NCI-H1694 treated with DMSO at 0.1 percent for 48 hours (cell line): ENCODE measurements around the gene SRMS.

Experiments used
- DNase-seq: peaks from one replicate; lab custom pipeline; 2025; lab: John Stamatoyannopoulos, UW

Gene SRMS

GRCh38 chr20:63538204-63539091, 9.1 kb downstream of the SRMS start:
- no peak for DNase-seq

DNA sequence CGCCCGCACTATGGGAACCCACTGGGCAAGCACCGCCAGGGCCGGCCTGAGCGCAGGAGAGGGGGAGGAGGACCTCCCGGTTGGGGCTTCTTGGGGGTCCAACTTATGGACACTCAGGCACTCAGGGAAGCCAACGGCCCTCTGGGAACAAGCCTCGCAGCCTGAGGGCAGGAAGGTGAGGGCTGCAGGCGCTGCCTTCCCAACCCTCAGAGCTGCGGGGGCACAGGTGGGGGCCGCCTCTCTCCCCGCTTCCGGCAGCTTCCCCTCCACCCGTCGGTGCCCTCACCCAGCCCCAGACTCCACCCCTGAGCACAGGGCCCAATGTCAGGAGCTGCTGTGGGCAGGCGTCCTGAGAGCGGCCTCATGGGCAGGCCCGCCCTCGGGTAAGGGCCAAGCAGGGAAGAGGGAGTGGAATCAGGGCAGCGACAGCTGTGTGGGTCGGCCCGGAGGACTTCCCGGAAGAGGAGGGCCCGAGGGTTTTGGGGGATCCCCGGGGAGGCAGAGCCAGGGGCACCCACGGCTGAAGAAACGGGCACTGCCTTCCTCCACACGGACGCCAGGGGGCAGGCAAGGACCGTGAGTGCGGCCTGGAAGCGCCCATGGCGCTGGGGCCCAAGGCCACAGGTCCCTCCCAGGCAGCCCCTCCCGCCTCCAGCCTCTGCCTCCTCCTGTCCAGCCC, 9.9 kb downstream of the SRMS start:
- peak; percentile 58 for DNase-seq

- DNase-seq: no peak
Observed at GRCh38 chr20:63536997-63537524, 10.5 kb downstream of the SRMS start, which contains the start of gene PTK6. TSS of gene PTK6 (minus strand) at chr20:63537376. CDS start at chr20:63537314, 62 bp downstream.

DNA sequence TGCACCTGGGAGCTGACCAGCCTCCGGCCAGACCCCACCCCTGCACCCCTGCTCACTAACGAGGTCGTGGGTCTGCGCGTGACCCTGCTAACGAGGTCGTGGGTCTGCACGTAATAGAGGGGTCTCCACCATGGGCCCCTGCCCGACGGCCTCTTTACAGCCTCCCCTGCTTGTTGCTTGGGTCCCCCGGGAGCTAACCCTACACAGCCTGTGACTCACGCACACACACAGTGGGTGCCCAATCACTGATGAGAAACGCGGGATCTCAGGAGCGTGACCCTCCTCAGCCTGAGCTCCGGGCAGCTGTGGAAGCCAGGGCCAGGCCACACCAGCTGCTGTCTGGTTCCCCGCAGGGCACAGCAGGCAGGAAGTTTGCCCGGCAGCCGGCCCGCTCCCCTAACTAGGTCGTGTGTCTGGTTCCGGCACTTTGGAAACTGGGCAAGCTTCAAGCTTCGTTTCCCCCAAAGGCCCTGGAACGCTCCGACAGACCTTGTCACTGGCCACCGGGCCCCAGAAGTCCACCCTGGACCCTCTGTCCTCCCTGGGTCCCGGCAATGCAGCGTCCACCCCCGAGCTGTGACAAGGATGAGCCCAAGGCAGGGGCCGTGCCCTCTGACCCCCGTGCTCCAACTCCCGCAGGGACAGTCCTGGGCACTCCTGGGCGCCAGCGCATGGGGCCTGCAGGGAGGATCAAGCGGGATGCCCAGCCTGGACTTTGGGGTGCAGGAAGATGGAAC, 11.1 kb downstream of the SRMS start:
- no peak for DNase-seq

DNA sequence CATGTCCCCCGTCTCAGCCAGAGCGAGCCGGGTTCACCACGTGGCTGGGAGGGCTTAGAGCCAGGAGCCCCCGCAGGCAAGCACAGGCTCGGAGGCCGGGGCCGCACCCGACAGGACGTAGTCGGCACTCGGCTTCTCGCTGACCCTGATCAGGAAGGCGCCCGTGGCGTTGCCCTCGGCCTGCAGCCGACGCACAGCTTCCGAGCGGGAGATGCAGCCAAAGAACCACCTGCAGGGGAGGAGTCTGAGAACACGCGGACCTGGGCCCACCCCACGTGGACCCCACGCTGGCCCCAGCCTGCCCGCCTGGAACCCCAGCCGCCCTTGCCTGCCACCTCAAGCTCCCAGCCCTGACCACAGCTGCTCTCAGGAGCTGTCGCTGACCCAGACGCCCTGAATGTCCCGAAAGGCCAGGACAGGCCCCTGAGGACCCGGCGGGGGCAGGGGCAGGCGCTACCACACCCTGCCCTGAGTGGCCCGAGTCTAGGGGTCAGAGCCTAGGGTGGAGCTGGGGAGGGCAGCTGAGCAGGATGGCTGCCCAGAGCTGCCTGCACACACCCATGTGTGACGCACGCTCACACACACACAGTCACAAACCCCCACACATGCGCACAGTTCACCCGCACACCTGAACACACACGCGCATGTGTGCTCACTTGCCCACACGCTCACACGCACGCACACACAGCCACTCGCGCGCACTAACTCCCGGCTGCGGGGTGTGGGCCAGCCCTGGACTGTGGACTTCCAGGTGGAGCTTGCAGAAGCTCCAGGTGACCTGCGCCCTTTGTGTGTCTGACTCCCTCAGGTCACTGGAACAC, 12.5 kb downstream of the SRMS start:
- DNase-seq: no peak

- DNase-seq: no peak
Observed at GRCh38 chr20:63534427-63534830, 13.1 kb downstream of the SRMS start.

GRCh38 chr20:63533871-63534393, 13.6 kb downstream of the SRMS start:
- no peak for DNase-seq

DNA sequence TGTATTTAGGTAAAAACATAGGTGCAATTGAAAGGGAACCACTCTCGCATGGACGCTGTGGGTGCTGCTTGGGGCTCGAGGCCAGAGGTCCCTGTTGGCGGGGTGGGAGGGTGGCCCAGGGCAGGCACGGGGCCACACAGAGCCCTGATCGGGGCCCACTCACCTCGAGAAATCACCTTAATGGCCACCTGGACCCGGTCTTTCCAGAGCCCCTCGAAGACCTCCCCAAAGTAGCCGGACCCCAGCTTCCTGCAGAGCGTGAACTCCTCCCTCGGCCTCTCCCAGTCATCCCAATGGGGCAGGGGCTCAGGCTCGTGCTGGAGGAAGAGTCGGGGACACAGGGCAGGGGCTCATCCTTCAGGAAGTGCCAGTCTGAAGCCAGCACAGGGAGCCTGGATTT, 14.2 kb downstream of the SRMS start:
- DNase-seq: no peak

- DNase-seq: no peak
Observed at GRCh38 chr20:63532449-63532971, 15.0 kb downstream of the SRMS start.

- DNase-seq: no peak
Observed at GRCh38 chr20:63531686-63532448, 15.7 kb downstream of the SRMS start.

- no peak for DNase-seq
Observed at GRCh38 chr20:63530788-63531160, 16.8 kb downstream of the SRMS start.

DNA sequence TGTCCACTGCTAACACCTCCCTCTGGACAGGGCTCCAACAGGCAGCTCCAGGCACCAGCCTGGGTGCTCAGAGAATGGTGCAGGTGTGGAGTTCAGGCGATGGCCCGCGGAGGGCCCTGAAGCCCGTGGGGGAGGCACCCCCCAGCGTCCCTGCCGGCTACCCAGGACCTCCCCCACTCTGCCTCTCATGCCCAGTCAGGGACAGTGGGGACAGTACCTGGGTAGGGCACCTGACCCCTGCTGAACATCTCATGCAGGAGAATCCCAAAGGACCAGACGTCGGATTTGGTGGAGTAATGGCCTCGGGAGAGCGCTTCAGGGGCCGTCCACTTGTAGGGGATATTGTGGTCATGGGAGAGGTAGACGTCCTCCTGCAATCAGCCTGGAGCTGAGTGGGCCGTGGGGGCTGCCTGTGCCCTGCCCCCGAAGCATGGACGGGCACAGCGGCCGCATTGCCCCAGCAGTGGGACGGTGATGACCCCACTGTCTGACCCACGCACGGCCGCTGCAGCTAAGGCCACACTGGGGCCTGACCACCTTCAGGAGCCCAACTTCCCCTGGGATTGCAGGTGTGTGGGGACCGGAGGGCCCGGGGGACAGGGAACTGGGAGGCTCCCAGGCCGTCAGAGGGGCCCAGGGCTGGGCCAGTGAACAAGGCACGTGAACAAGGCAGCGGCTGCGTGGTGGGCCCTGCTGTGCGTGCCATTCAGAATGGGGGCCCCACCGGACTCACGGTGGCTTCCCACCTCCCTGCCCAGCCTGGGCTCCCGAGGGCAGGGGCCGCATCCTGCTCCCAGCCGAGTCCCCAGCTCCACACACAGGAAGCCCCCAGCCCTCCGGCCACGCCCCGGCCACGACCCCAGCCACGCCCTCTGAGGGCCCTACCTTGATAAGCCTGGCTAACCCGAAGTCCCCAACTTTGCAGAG, 17.4 kb downstream of the SRMS start:
- DNase-seq: no peak

DNA sequence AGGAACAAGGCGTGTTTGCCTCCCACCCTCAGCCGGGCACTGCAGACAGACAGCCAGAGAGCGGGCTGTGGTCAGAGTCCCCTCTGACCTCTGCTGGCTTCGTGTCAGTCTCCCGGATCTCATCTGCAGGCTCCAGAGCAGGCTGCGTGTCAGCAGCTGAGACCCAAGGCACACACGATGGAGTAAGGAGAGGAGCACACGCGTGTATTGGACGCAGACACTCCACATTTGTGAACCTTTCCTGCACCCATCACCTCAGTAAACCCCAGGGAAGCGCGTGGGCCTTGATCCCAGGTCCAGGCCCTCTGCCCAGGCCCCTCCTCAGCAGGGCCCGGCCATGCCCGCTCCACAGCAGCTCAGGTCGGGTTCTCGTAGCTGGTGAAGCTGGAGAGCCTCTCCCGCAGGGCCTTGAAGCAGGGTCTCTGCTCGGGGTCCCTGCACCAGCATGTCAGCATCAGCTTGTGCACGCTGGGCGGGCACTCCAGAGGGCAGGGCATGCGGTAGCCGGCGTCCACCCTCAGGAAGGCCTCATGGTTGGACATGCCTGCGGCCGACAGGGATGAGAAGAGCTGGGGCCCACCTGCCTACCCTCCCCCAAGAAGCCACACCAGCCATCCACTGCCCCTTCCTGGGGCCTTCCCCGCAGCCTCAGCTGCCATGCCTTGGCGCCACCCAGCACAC, 18.2 kb downstream of the SRMS start:
- no peak for DNase-seq

DNA sequence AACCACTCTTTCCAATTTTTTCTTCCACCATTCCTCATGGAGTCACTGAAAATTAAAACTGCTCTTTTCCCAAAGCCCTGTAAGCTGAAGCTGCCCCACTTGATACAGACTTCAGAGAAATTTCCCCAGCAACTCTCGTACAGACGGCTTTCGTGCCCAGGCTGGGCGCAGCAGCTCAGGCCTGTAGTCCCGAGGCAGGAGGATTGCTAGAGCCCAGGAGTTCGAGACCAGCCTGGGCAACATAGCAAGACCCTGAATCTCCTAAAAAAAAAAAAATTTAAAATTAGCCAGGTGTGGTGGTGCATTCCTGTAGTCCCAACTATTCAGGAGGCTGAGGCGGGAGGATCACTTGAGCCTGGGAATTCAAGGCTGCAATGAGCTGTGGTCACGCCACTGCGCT, 20.4 kb downstream of the SRMS start:
- DNase-seq: no peak

DNA sequence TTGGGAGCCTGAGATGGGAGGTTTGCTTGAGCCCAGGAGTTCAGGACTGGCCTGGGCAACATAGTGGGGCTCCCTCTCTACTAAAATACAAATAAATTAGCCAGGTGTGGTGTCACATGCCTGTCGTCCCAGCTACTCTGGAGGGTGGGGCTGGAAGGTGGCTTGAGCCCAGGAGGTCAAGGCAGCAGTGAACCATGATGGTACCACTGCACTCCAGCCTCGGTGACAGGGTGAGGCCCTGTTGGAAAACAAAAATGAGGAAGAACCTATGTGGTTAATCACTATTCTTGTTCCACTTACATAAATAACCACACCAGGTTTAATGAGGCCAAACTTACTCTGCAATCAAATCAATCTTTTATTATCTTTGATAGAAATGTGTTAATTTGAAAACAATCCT, 21.6 kb downstream of the SRMS start:
- no peak for DNase-seq

GRCh38 chr20:63525185-63525584, 22.4 kb downstream of the SRMS start:
- no peak for DNase-seq

DNA sequence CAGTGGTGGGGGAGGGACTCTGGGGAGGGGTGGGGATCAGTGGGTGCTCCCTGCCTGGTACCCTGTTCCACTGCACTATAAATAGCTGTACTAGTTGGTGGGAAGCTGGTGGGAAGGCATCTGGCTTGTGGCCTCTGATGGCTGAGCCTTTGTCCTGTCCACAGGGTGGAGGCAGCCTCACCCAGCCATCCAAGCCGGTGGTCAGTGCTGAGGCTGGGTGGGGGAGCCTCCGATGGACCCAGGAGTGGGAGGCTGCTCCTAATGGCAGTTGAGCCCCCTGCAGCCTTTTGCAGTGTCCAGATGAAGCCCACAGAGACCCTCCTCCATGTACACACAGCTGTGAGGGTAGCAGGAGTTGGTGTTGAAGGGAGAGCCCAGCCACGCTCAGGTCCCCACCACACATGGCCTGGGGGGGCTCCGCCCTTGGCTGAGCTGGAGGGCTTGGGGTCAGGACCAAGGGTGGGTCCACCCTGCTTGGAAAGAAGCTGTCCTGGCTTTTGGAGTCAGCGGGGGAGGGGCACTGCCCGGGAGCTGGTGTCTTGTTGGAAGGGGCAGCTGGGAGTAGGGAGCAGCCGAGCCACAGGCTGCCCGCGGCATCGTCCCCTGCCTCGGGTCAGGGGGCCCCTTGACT, 24.5 kb downstream of the SRMS start:
- no peak for DNase-seq
